H1 (cell line): ENCODE measurements around the gene PDE4B. TPM values are rescaled to one million over a fixed set of nuclear protein-coding genes. Genes with fewer than 3 reads are reported as not detected.

Experiments
- BRCA1 ChIP-seq: IDR thresholded peaks from 2 replicates; pipeline ENCODE4 v1.6.1; 2012; ENCODE audit warnings: low read depth, low read length, improper control_type of control experiment
- EGR1 ChIP-seq: IDR thresholded peaks from 2 replicates; pipeline ENCODE4 v1.6.1; 2011; ENCODE audit warnings: low read depth, low read length, borderline replicate concordance
- RAD21 ChIP-seq, 2 experiments: IDR thresholded peaks in 1 of 2; conservative IDR thresholded peaks in 1 of 2; 2 replicates each; pipeline ENCODE4 v1.6.1; 2011; ENCODE audit warnings: low read depth in 2 of 2, low read length in 2 of 2, improper control_type of control experiment in 1 of 2, inconsistent platforms in 1 of 2, mild to moderate bottlenecking in 1 of 2, moderate library complexity in 1 of 2
- RXRA ChIP-seq: IDR thresholded peaks from 2 replicates; pipeline ENCODE4 v1.6.1; 2011; ENCODE audit warnings: low read depth, mild to moderate bottlenecking, low read length, moderate library complexity; ENCODE audit not compliant: insufficient read depth
- TAF1 ChIP-seq: IDR thresholded peaks from 2 replicates; pipeline ENCODE4 v1.6.1; 2011; ENCODE audit warnings: mild to moderate bottlenecking, low read depth, low read length
- polyA plus RNA-seq, 7 experiments: library from polyadenylated mRNA; depleted of rRNA in 3 of 7; stranded (reverse) in 5 of 7; unstranded in 2 of 7; fragments of >200 nt in 5 of 7; fragments of 200-250 nt in 2 of 7; gene quantifications; 1 replicate in 5 of 7; 2 replicates in 1 of 7; 4 replicates in 1 of 7; pipeline versions ENCODE4 v1.2.1 to v1.2.3, GENCODE V29; 2011 to 2013; ENCODE audit warnings: missing spikeins in 2 of 7, mixed read lengths in 2 of 7
- total RNA-seq: library from RNA; stranded (reverse); fragmentation: NEBNext Ultra II Directional; extraction: Animal tissue kit (Norgen Biotek cat#: 25700); gene quantifications from 2 replicates; pipeline ENCODE4 v1.2.1, GENCODE V29; 2021

PDE4B gene
- total and polyA plus RNA-seq, 2 of the 8 experiments (the other 6 are each of a cell fraction or from before 2014, with no cell fraction given), result 5.0 to 15.1 TPM

- TF ChIP-seq RXRA (no peak), TAF1 (no peak), BRCA1 (no peak), RAD21 (IDR thresholded peaks at IDR 0.05 in 1 of 2, conservative IDR thresholded peaks at IDR 0.05 in 1 of 2; ENCODE audit: low read depth in 2 of 2, low read length in 2 of 2) (no peak), EGR1 (no peak)
- TF ChIP-seq, all 59 proteins: peak for 0
These were observed 489.1 kb downstream of the PDE4B start (continued) for GRCh38 chr1:66281808-66282207.
